Spleen (tissue), 11 donors: Measurements from ENCODE around the gene AMOTL1. TPM values are rescaled to one million over a fixed set of nuclear protein-coding genes. Genes with fewer than 3 reads are reported as not detected.

ENCODE experiments used
- DNase-seq: peaks from one replicate; pipeline ENCODE4 v3.0.0-alpha.2; 2020
- H3K27ac ChIP-seq, 8 donors: fragments of 200-600 bp; sonication (generic) in 7 of 8; 1 replicate in 4 of 8; 2 replicates in 4 of 8; pipeline versions ENCODE4 v1.5.0 to v1.8.0; 2016 to 2021; ENCODE audit warnings: inconsistent platforms in 4 of 8, mild to moderate bottlenecking in 4 of 8, moderate library complexity in 1 of 8
- H3K27me3 ChIP-seq, 7 donors: fragments of 200-600 bp; sonication (generic) in 6 of 7; replicated peaks in 1 of 7; 1 replicate in 4 of 7; 2 replicates in 3 of 7; pipeline versions ENCODE4 v1.5.0 to v1.8.0; 2016 to 2021; ENCODE audit warnings: inconsistent platforms in 3 of 7, mild to moderate bottlenecking in 1 of 7
- H3K36me3 ChIP-seq, 6 donors: fragments of 200-600 bp; sonication (generic) in 5 of 6; 1 replicate in 4 of 6; 2 replicates in 2 of 6; pipeline versions ENCODE4 v1.5.0 to v1.8.0; 2016 to 2021; ENCODE audit warnings: inconsistent platforms in 2 of 6
- H3K4me1 ChIP-seq, 6 donors: fragments of 200-600 bp; sonication (generic) in 5 of 6; 1 replicate in 3 of 6; 2 replicates in 3 of 6; pipeline versions ENCODE4 v1.5.0 to v1.8.0; 2016 to 2021; ENCODE audit warnings: inconsistent platforms in 3 of 6
- H3K4me3 ChIP-seq, 8 donors: fragments of 200-600 bp; sonication (generic) in 7 of 8; 1 replicate in 4 of 8; 2 replicates in 4 of 8; pipeline versions ENCODE4 v1.5.0 to v1.8.0; 2016 to 2021; ENCODE audit warnings: inconsistent platforms in 4 of 8, mild to moderate bottlenecking in 4 of 8, moderate library complexity in 2 of 8
- H3K9me3 ChIP-seq, 8 donors: fragments of 200-600 bp; sonication (generic) in 7 of 8; 1 replicate in 4 of 8; 2 replicates in 4 of 8; pipeline versions ENCODE4 v1.5.0 to v1.8.0; 2016 to 2021; ENCODE audit warnings: inconsistent platforms in 4 of 8
- POLR2A ChIP-seq, 3 donors: fragments of 450-650 bp; IDR thresholded peaks; one replicate each; pipeline ENCODE4 v1.5.1; 2017; ENCODE audit warnings: antibody characterized with exemption in 3 of 3, mild to moderate bottlenecking in 1 of 3
- POLR2AphosphoS5 ChIP-seq, 3 donors: sonication (generic); formaldehyde crosslinking; IDR thresholded peaks; one replicate each; pipeline ENCODE4 v1.5.1; 2017; ENCODE audit warnings: antibody characterized with exemption in 3 of 3
- WGBS, 5 donors: extraction: QIAGEN DNeasy Blood & Tissue Kit in 3 of 5; methylation state at CpG; one replicate each; pipeline versions ENCODE4 v1.1.5 to v1.1.7; 2013 to 2018; 5-methylcytosine and 5-hydroxymethylcytosine counted together
- intact Hi-C: fragments of 100-400 bp; cut with DNase I; formaldehyde crosslinking; loops from one replicate; pipeline ENCODE4 v1.15.0; 2023; ENCODE audit warnings: low total_unique reads
- polyA plus RNA-seq, 3 donors: library from polyadenylated mRNA; stranded (reverse); fragments of 200-250 nt; gene quantifications; one replicate each; pipeline ENCODE4 v1.2.1, GENCODE V29; 2013
- total RNA-seq, 7 donors: library from RNA; depleted of rRNA in 3 of 7; stranded (reverse); fragments of >200 nt in 3 of 7; fragmentation: NEBNext Ultra II Directional in 4 of 7; extraction: Animal tissue kit (Norgen Biotek cat#: 25700) in 4 of 7; gene quantifications; one replicate each; pipeline versions ENCODE4 v1.1.0 to v1.2.1, GENCODE V29; 2016 to 2021
- TF ChIP-seq, protein P1 (sequence below), 11 experiments: fragments of 200-600 bp in 7 of 11; fragments of 450-650 bp in 4 of 11; sonication (generic) in 4 of 11; IDR thresholded peaks in 8 of 11; conservative IDR thresholded peaks in 3 of 11; 1 replicate in 7 of 11; 2 replicates in 4 of 11; pipeline versions ENCODE4 v1.4.0 to v1.8.0; 2016 to 2021; ENCODE audit warnings: antibody characterized with exemption in 11 of 11, inconsistent platforms in 4 of 11, mild to moderate bottlenecking in 1 of 11
- donor health status: healthy with polysubstance abuse.
- donor health status: DM: no; HTN: no; CAD: no; lungs with moderate emphysema.
- donor health status: DM: no; HTN: no; CAD: no.
- donor health status: Bipolar disorder and iron deficiency.
- donor health status: healthy.
- donor health status: DM: no; HTN: no; CAD: no.
- donor health status: DM: yes; HTN: yes; CAD: no.

The AMOTL1 gene
- total and polyA plus RNA-seq, 10 donors = 1.4 to 43.9 (median 29.7) TPM

- no peaks in the 10 kb centered on the region for H3K36me3 ChIP-seq
- no peak overlapping the region for H3K4me3 ChIP-seq
- WGBS, 5 donors = 81 to 88% (median 86%) methylated on average over 2 of the region's 2 CpGs
- no peak for DNase-seq
- peak overlapping the region in 3 of 8 donors; percentile 56 to 65 (median 64) for H3K27ac ChIP-seq
- no peak for TF ChIP-seq POLR2AphosphoS5 (IDR thresholded peaks at IDR 0.05)
- TF ChIP-seq POLR2A (IDR thresholded peaks at IDR 0.05) = no peak
- TF ChIP-seq, protein P1, sequence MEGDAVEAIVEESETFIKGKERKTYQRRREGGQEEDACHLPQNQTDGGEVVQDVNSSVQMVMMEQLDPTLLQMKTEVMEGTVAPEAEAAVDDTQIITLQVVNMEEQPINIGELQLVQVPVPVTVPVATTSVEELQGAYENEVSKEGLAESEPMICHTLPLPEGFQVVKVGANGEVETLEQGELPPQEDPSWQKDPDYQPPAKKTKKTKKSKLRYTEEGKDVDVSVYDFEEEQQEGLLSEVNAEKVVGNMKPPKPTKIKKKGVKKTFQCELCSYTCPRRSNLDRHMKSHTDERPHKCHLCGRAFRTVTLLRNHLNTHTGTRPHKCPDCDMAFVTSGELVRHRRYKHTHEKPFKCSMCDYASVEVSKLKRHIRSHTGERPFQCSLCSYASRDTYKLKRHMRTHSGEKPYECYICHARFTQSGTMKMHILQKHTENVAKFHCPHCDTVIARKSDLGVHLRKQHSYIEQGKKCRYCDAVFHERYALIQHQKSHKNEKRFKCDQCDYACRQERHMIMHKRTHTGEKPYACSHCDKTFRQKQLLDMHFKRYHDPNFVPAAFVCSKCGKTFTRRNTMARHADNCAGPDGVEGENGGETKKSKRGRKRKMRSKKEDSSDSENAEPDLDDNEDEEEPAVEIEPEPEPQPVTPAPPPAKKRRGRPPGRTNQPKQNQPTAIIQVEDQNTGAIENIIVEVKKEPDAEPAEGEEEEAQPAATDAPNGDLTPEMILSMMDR (IDR thresholded peaks at IDR 0.05 in 8 of 11, conservative IDR thresholded peaks at IDR 0.05 in 3 of 11) = no peak
- H3K27me3 ChIP-seq = no peaks in the 10 kb centered on the region
- no peaks in the 10 kb centered on the region for H3K9me3 ChIP-seq
- intact Hi-C loops = no loop called here
- peaks cover 0 to 59% (median 23%) of the 10 kb centered on the region in 6 donors for H3K4me1 ChIP-seq
Measured at GRCh38 chr11:94793002-94793401, 24.8 kb downstream of the AMOTL1 start.

DNA sequence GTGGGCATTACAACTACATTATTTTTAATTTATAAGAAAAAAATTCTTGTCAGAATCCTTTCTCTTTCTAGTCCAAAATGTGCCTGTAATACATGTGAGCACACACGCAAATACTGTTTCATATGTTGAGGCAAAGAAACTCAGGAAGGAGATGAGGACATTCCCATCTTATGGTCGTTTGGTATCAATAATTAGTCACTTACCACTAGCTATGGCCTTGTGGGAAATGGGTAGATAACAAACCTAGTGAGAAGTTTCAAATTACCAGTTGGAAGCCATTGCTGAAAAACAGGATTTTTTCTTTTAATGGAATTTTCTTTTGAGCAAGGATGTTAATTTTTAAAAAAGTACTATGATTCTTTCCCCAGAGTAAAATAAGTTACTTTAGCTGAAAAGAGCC, 25.7 kb downstream of the AMOTL1 start:
- intact Hi-C loops = no loop called here
- H3K4me1 ChIP-seq = peaks cover 0 to 50% (median 23%) of the 10 kb centered on the region in 6 donors
- H3K27me3 ChIP-seq = no peaks in the 10 kb centered on the region
- no peak for DNase-seq
- H3K9me3 ChIP-seq = no peaks in the 10 kb centered on the region
- H3K27ac ChIP-seq = peak overlapping the region; percentile 1 to 72 (median 60)
- 43 to 77% (median 52%) methylated on average over 2 of the region's 2 CpGs for WGBS, 5 donors
- no peaks in the 10 kb centered on the region for H3K36me3 ChIP-seq
- no peak overlapping the region for H3K4me3 ChIP-seq
- TF ChIP-seq POLR2AphosphoS5 (IDR thresholded peaks at IDR 0.05) (no peak), POLR2A (IDR thresholded peaks at IDR 0.05) (no peak)
- TF ChIP-seq, protein P1 (IDR thresholded peaks at IDR 0.05 in 8 of 11, conservative IDR thresholded peaks at IDR 0.05 in 3 of 11) = no peak

DNA sequence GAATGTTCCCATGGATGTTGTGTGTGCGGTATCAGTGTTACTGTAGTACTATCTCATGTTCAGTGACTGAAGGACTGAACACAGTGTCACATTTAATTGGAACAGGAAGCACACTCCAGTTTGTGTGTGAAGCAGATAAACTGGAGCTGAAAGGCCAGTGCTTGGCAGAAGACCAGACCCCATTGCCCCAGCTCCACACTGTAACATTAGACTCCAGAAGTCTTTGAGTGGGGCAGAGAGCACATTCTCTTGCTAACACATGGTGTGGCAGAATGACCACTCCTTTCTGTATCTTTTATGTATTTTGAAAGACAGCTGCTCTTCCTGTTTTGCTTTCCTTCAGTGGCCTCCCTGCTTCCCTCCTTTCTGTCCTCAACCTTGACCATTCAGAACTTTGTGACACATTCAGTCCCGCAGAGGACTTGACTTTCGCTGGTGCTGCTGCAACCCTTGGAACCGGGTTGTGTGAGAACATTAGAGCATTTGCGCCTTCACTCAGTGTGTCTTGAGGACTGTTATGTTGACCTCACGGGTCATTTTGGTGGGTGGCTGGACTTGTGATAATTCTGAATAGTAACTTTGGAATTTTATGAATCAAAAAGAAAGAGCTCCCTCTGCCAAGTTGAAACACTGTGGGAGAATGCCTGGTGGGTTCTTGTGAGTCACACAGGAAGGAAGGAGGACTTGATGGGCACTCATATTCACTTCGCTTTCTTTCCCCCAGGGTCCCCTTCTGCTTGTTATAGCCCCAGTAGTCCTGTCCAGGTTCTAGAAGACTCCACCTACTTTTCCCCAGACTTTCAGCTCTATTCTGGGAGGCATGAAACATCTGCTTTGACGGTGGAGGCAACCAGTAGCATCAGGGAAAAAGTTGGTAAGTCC, 26.4 kb downstream of the AMOTL1 start:
- DNase-seq = no peak
- peaks cover 0 to 4% (median 0%) of the 10 kb centered on the region in 6 donors for H3K36me3 ChIP-seq
- TF ChIP-seq POLR2AphosphoS5 (IDR thresholded peaks at IDR 0.05) = peak in 1 of 3 donors; percentile 80
- TF ChIP-seq, protein P1 (IDR thresholded peaks at IDR 0.05 in 8 of 11, conservative IDR thresholded peaks at IDR 0.05 in 3 of 11) = no peak
- H3K27ac ChIP-seq = peak overlapping the region; percentile 1 to 72 (median 60)
- intact Hi-C loops = no loop called here
- H3K27me3 ChIP-seq = no peaks in the 10 kb centered on the region
- WGBS, 5 donors = 55 to 66% (median 63%) methylated on average over 8 of the region's 8 CpGs
- no peak overlapping the region for H3K4me3 ChIP-seq
- H3K9me3 ChIP-seq = no peaks in the 10 kb centered on the region
- peaks cover 0 to 46% (median 23%) of the 10 kb centered on the region in 6 donors for H3K4me1 ChIP-seq

GRCh38 chr11:94795476-94796189, 27.5 kb downstream of the AMOTL1 start:
- Histone ChIP-seq H3K4me3 (no peak overlapping the region), H3K27me3 (no peaks in the 10 kb centered on the region), H3K27ac (peak overlapping the region in 5 of 8 donors; percentile 56 to 72 (median 65)), H3K36me3 (peaks cover 0 to 15% (median 0%) of the 10 kb centered on the region in 6 donors), H3K9me3 (no peaks in the 10 kb centered on the region), H3K4me1 (peaks cover 0 to 55% (median 22%) of the 10 kb centered on the region in 6 donors)
- TF ChIP-seq POLR2AphosphoS5 (IDR thresholded peaks at IDR 0.05) (no peak), POLR2A (IDR thresholded peaks at IDR 0.05) (no peak)
- TF ChIP-seq, protein P1 (IDR thresholded peaks at IDR 0.05 in 8 of 11, conservative IDR thresholded peaks at IDR 0.05 in 3 of 11) = no peak
- WGBS, 5 donors = 81 to 92% (median 88%) methylated on average over 3 of the region's 3 CpGs
- intact Hi-C loops = no loop called here
- DNase-seq = no peak
